Esophagus squamous epithelium (tissue), 4 donors: ENCODE results near the gene RIMKLB.

Experiments
- CTCF ChIP-seq, 6 experiments: fragments of 450-650 bp in 4 of 6; fragments of 200-600 bp in 2 of 6; sonication (generic) in 2 of 6; IDR thresholded peaks; one replicate each; pipeline ENCODE4 v1.5.1; 2016 to 2019; ENCODE audit warnings: antibody characterized with exemption in 6 of 6, mild to moderate bottlenecking in 4 of 6, moderate library complexity in 4 of 6
- POLR2A ChIP-seq, 4 donors: fragments of 450-650 bp; IDR thresholded peaks; one replicate each; pipeline ENCODE4 v1.6.1; 2017; ENCODE audit warnings: antibody characterized with exemption in 4 of 4, mild to moderate bottlenecking in 4 of 4, moderate library complexity in 3 of 4

- TF ChIP-seq CTCF (IDR thresholded peaks at IDR 0.05) (no peak), POLR2A (IDR thresholded peaks at IDR 0.05) (no peak)
These were observed 36.0 kb upstream of the RIMKLB start for GRCh38 chr12:8661751-8662150.
